ENCODE measurements around the gene MSMP. TPM values are rescaled to one million over a fixed set of nuclear protein-coding genes. Genes with fewer than 3 reads are reported as not detected.

Gene MSMP
- total RNA-seq, 1 experiment from 2014 or later = not detected

- POLR2A ChIA-PET (ENCODE audit: unreplicated experiment) = interaction anchor here (0.7 kb wide), 1 partner anchor 22 kb away, joined by 4 read pairs; no protein-coding TSS in a partner anchor
- peak overlapping the region; percentile 86; the same call in 1 of the 2 replicates for H3K4me3 ChIP-seq
- peak overlapping the region; percentile 79; the same call in 1 of the 2 replicates for H3K27ac ChIP-seq
- peak overlapping the region; percentile 84 for H3K4me2 ChIP-seq
- no peaks in the 10 kb centered on the region for H3K9me3 ChIP-seq (ENCODE audit: insufficient read depth, low read depth)
- 0 out of 2 replicates have a peak, but pooled peaks cover 12% of the 10 kb centered on the region for H3K36me3 ChIP-seq (ENCODE audit: low read depth)
- TF ChIP-seq CTCF (conservative IDR thresholded peaks at IDR 0.05) (no peak), EZH2 (IDR thresholded peaks at IDR 0.05; ENCODE audit: low read depth) (no peak)
- DNase-seq = no peak
- H3K9me2 ChIP-seq (ENCODE audit: insufficient read depth) = no peaks in the 10 kb centered on the region
- intact Hi-C loops (cut with micrococcal nuclease; ENCODE audit: unreplicated experiment) = loop anchor here (5.0 to 10.0 kb wide), 2 partner anchors 132 to 249 kb away; no protein-coding TSS in a partner anchor
- no peaks in the 10 kb centered on the region for H3K27me3 ChIP-seq (ENCODE audit: insufficient read depth, low read depth)
- CTCF ChIA-PET = interaction anchor here (0.6 to 1.1 kb wide), 3 partner anchors 14 to 167 kb away, joined by 5 to 7 read pairs (median 6); no protein-coding TSS in a partner anchor
- H3F3A ChIP-seq (ENCODE audit: insufficient read depth, low read depth) = peaks cover 38% of the 10 kb centered on the region
- no peak overlapping the region for H2AFZ ChIP-seq
- BruUV-seq (replicated peaks) = no TSS peak
- peaks cover 41% of the 10 kb centered on the region for H3K79me2 ChIP-seq (ENCODE audit: low read depth)
- H3K4me1 ChIP-seq (replicated peaks; ENCODE audit: insufficient read depth) = peaks cover 31% of the 10 kb centered on the region
- no peaks in the 10 kb centered on the region for H4K20me1 ChIP-seq (ENCODE audit: insufficient read depth)
Observed at GRCh38 chr9:35734096-35734495, 20.0 kb downstream of the MSMP start.

GRCh38 chr9:35732800-35733541 lies 21.1 kb downstream of the MSMP start:
- TSS peak; percentile 56 for BruUV-seq (replicated peaks)
- intact Hi-C loops (cut with micrococcal nuclease; ENCODE audit: unreplicated experiment) = loop anchor here (1.0 to 10.0 kb wide), 5 partner anchors 16 to 248 kb away; partner anchors contain the start of genes CCDC107, GBA2, RGP1 and RMRP
- peaks cover 5% of the 10 kb centered on the region; the same call in 1 of the 2 replicates for H4K20me1 ChIP-seq (ENCODE audit: insufficient read depth)

More at GRCh38 chr9:35732800-35733541, 21.1 kb downstream of the MSMP start:
- ChIA-PET CTCF (interaction anchor here (0.5 to 1.6 kb wide), 4 partner anchors 15 to 72 kb away, joined by 3 to 8 read pairs (median 4); no protein-coding TSS in a partner anchor), POLR2A (ENCODE audit: unreplicated experiment) (interaction anchor here (0.7 to 2.4 kb wide), 3 partner anchors 17 to 81 kb away, joined by 3 to 28 read pairs (median 6); partner anchors contain the start of genes CCDC107 and RMRP)
- Histone ChIP-seq H3K9me2 (ENCODE audit: insufficient read depth) (no peaks in the 10 kb centered on the region), H3K79me2 (ENCODE audit: low read depth) (peaks cover 53% of the 10 kb centered on the region), H3K4me3 (peak overlapping the region; percentile 86), H3F3A (ENCODE audit: insufficient read depth, low read depth) (peaks cover 38% of the 10 kb centered on the region), H3K27ac (peak overlapping the region; percentile 79), H3K27me3 (ENCODE audit: insufficient read depth, low read depth) (no peaks in the 10 kb centered on the region), H3K36me3 (ENCODE audit: low read depth) (0 out of 2 replicates have a peak, but pooled peaks cover 12% of the 10 kb centered on the region), H2AFZ (peak overlapping the region; percentile 93), H3K4me2 (peak overlapping the region; percentile 84), H3K4me1 (replicated peaks; ENCODE audit: insufficient read depth) (peaks cover 41% of the 10 kb centered on the region), H3K9me3 (ENCODE audit: insufficient read depth, low read depth) (no peaks in the 10 kb centered on the region)
- TF ChIP-seq CTCF (conservative IDR thresholded peaks at IDR 0.05) = no peak; the same call in 1 of the 2 replicates
- no peak for TF ChIP-seq EZH2 (IDR thresholded peaks at IDR 0.05; ENCODE audit: low read depth)
- DNase-seq = peak; percentile 53 to 63

Data from PC-9 (cell line).